RWPE2 (cell line): ENCODE data around the gene RBM20.

Experiments used
- ATAC-seq: fragments of 200-7000 bp; cut with Tn5 transposase; 3 replicates; pipeline ENCODE4 v1.9.1; 2021; ENCODE audit warnings: low read depth
- DNase-seq: peaks from one replicate; pipeline ENCODE4 v3.0.0-alpha.2; 2020; ENCODE audit warnings: low spot score
- H3K27ac ChIP-seq: fragments of 450-650 bp; 2 replicates; pipeline ENCODE4 v1.5.1; 2017; ENCODE audit warnings: mild to moderate bottlenecking; ENCODE audit not compliant: poor library complexity, severe bottlenecking
- H3K27me3 ChIP-seq: fragments of 250-450 bp; sonication (Bioruptor Pico); 2 replicates; pipeline ENCODE4 v1.5.1; 2021; ENCODE audit warnings: mild to moderate bottlenecking, moderate library complexity; ENCODE audit not compliant: insufficient read depth, poor library complexity, severe bottlenecking
- H3K36me3 ChIP-seq: fragments of 250-450 bp; sonication (Bioruptor Pico); 2 replicates; pipeline ENCODE4 v1.5.1; 2020; ENCODE audit warnings: low read depth, mild to moderate bottlenecking, moderate library complexity
- H3K4me1 ChIP-seq: fragments of 250-450 bp; sonication (Bioruptor Pico); 2 replicates; pipeline ENCODE4 v1.5.1; 2021; ENCODE audit warnings: mild to moderate bottlenecking, moderate library complexity; ENCODE audit not compliant: insufficient read depth, poor library complexity, severe bottlenecking
- H3K4me3 ChIP-seq: fragments of 250-450 bp; sonication (Bioruptor Pico); 2 replicates; pipeline ENCODE4 v1.5.1; 2021; ENCODE audit warnings: mild to moderate bottlenecking, moderate library complexity; ENCODE audit not compliant: severe bottlenecking
- H3K9me3 ChIP-seq: fragments of 250-450 bp; sonication (Bioruptor Pico); 2 replicates; pipeline ENCODE4 v1.5.1; 2021; ENCODE audit warnings: mild to moderate bottlenecking, moderate library complexity; ENCODE audit not compliant: severe bottlenecking
- TF ChIP-seq, protein P1 (sequence below): fragments of 450-650 bp; IDR thresholded peaks from one replicate; pipeline ENCODE4 v1.5.1; 2017; ENCODE audit warnings: mild to moderate bottlenecking, moderate library complexity; ENCODE audit not compliant: poor library complexity, severe bottlenecking

RBM20 gene

DNA sequence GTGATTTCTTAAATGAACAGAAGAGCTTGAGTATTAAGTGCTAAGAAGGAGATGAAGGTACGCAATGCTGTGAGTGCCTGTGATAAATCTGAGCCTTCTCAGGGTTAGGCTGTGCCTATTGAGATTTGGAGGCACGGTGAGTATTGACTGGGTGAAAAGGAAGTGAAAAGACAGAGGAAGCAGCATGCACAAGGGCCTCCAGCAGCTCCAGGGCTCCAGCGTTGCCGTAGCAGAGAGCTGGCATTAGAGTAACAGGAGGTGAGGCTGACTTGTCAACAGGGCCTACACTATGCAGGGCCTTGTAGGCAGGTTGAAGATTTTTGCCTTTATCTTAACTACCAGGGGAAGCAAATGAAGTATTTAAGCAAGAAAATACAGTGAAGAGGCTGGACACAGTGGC lies 173.5 kb downstream of the RBM20 start:
- no peak overlapping the region for H3K27ac ChIP-seq
- H3K36me3 ChIP-seq = no peaks in the 10 kb centered on the region
- no peaks in the 10 kb centered on the region for H3K27me3 ChIP-seq
- no peak for DNase-seq
- H3K4me1 ChIP-seq = no peaks in the 10 kb centered on the region
- H3K9me3 ChIP-seq = no peaks in the 10 kb centered on the region
- TF ChIP-seq, protein P1, sequence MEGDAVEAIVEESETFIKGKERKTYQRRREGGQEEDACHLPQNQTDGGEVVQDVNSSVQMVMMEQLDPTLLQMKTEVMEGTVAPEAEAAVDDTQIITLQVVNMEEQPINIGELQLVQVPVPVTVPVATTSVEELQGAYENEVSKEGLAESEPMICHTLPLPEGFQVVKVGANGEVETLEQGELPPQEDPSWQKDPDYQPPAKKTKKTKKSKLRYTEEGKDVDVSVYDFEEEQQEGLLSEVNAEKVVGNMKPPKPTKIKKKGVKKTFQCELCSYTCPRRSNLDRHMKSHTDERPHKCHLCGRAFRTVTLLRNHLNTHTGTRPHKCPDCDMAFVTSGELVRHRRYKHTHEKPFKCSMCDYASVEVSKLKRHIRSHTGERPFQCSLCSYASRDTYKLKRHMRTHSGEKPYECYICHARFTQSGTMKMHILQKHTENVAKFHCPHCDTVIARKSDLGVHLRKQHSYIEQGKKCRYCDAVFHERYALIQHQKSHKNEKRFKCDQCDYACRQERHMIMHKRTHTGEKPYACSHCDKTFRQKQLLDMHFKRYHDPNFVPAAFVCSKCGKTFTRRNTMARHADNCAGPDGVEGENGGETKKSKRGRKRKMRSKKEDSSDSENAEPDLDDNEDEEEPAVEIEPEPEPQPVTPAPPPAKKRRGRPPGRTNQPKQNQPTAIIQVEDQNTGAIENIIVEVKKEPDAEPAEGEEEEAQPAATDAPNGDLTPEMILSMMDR = no peak
- no peak overlapping the region for H3K4me3 ChIP-seq
- ATAC-seq = no peak

DNA sequence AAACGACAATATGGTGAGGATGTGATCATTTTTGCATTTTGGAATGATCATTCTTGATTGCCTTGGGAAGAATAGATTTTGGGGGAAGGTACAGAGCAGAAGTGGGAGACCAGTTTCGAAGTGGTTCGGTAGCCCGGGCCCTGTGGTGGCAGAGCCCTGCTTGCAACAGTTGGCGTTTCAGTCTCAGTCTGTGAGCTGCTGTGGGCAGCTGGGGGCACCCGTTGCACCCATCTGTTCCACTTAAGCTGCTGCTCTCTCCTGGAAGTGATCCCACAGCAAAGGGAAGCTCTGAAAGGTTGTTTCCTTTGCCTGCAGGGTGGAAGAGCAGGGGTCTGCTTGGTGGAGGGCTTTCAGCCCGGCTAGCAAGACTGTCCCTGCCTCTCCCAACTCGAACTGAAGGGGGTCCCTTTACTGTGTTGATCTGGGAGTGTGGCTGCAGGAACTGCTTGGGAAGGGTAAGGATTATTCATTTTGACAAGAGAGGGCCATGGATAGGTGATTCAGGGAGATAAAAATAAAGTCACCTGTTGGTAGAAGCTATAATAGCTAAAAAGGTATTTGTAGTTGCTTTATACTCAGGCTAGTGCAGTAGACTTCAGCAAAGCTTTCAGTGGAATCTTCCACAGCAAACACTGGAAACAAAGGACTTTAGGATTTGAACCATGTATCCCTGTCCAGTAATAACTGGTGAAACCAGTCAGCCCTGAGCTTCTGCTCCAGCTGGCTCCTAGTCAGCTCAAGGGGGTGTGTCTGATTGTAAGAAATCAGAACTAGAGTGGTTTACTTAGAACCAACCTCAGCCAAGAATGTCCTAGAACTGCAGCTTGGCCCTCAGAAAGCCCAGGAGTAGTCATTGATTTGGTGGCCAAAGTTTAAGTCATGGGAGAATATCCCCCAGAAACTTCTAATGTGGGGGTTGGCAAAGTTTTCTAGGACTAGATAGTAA lies 174.4 kb downstream of the RBM20 start:
- no peaks in the 10 kb centered on the region for H3K27me3 ChIP-seq
- H3K4me1 ChIP-seq = no peaks in the 10 kb centered on the region
- no peaks in the 10 kb centered on the region for H3K36me3 ChIP-seq
- ATAC-seq = no peak
- H3K27ac ChIP-seq = no peak overlapping the region
- DNase-seq = no peak
- H3K4me3 ChIP-seq = no peak overlapping the region
- TF ChIP-seq, protein P1 = no peak
- H3K9me3 ChIP-seq = no peaks in the 10 kb centered on the region

GRCh38 chr10:110820321-110820814 lies 176.2 kb downstream of the RBM20 start:
- H3K27ac ChIP-seq = no peak overlapping the region
- TF ChIP-seq, protein P1 = no peak
- no peak overlapping the region for H3K4me3 ChIP-seq
- ATAC-seq (no peak), DNase-seq (no peak)
- H3K36me3 ChIP-seq = no peaks in the 10 kb centered on the region
- no peaks in the 10 kb centered on the region for H3K4me1 ChIP-seq
- no peaks in the 10 kb centered on the region for H3K27me3 ChIP-seq
- no peaks in the 10 kb centered on the region for H3K9me3 ChIP-seq

- no peak overlapping the region for H3K4me3 ChIP-seq
- no peaks in the 10 kb centered on the region for H3K9me3 ChIP-seq
- no peaks in the 10 kb centered on the region for H3K4me1 ChIP-seq
- no peaks in the 10 kb centered on the region for H3K36me3 ChIP-seq
- no peak for DNase-seq
- H3K27me3 ChIP-seq = no peaks in the 10 kb centered on the region
- TF ChIP-seq, protein P1 = no peak
- H3K27ac ChIP-seq = no peak overlapping the region
- ATAC-seq = no peak
Observed at GRCh38 chr10:110821508-110821907, 177.4 kb downstream of the RBM20 start.
